Activated CD8-positive, alpha-beta T cell treated with anti-CD3 and anti-CD28 coated beads for 36 hours (primary cell): ENCODE data around the gene INTS1. TPM values are rescaled to one million over a fixed set of nuclear protein-coding genes. Genes with fewer than 3 reads are reported as not detected.
"Not testable (repeated sequence)": the region's sequence is repeated elsewhere in the genome, so short reads cannot be mapped to it uniquely, and the experiment has no call there.

ENCODE experiments used
- ATAC-seq: fragments of 200-7000 bp; cut with Tn5 transposase; one replicate; pipeline ENCODE4 v1.10.0; 2021; ENCODE audit warnings: mild to moderate bottlenecking, moderate library complexity
- CTCF ChIA-PET: fragments of 350-600 bp; sonication (Branson Sonifier 250); formaldehyde crosslinking; loops from one replicate; lab custom pipeline; 2021; ENCODE audit warnings: antibody characterized with exemption; lab: Charles Lee
- POLR2A ChIA-PET: fragments of 350-600 bp; sonication (Branson Sonifier 250); formaldehyde crosslinking; loops from one replicate; lab custom pipeline; 2021; ENCODE audit warnings: antibody characterized with exemption; lab: Charles Lee
- DNase-seq: peaks from one replicate; pipeline ENCODE4 v3.0.0-alpha.2; 2020
- H3K27ac Mint-ChIP-seq: one replicate; pipeline ENCODE4 v1.8.0; 2021; ENCODE audit warnings: mild to moderate bottlenecking, mixed read lengths
- H3K27me3 Mint-ChIP-seq: one replicate; pipeline ENCODE4 v1.8.0; 2021; ENCODE audit warnings: mixed read lengths
- H3K36me3 Mint-ChIP-seq: one replicate; pipeline ENCODE4 v1.8.0; 2021; ENCODE audit warnings: low read depth, mixed read lengths
- H3K4me1 Mint-ChIP-seq: one replicate; pipeline ENCODE4 v1.8.0; 2021; ENCODE audit warnings: low read depth, mixed read lengths
- H3K4me3 Mint-ChIP-seq: one replicate; pipeline ENCODE4 v1.8.0; 2021; ENCODE audit warnings: mild to moderate bottlenecking, moderate library complexity, mixed read lengths
- H3K9me3 Mint-ChIP-seq: one replicate; pipeline ENCODE4 v1.8.0; 2021; ENCODE audit warnings: mixed read lengths
- CTCF ChIP-seq: fragments of 200-600 bp; IDR thresholded peaks from one replicate; pipeline ENCODE4 v1.8.0; 2022; ENCODE audit warnings: antibody characterized with exemption, mild to moderate bottlenecking
- intact Hi-C: fragments of 100-400 bp; cut with micrococcal nuclease; formaldehyde crosslinking; loops from one replicate; pipeline ENCODE4 v1.10.0; 2022
- total RNA-seq, 2 experiments: library from RNA; stranded (reverse); gene quantifications; one replicate each; pipeline ENCODE4 v1.2.3, GENCODE V29; 2021

INTS1 gene
- total RNA-seq, 2 experiments from 2014 or later, result 100 to 103 TPM

DNA sequence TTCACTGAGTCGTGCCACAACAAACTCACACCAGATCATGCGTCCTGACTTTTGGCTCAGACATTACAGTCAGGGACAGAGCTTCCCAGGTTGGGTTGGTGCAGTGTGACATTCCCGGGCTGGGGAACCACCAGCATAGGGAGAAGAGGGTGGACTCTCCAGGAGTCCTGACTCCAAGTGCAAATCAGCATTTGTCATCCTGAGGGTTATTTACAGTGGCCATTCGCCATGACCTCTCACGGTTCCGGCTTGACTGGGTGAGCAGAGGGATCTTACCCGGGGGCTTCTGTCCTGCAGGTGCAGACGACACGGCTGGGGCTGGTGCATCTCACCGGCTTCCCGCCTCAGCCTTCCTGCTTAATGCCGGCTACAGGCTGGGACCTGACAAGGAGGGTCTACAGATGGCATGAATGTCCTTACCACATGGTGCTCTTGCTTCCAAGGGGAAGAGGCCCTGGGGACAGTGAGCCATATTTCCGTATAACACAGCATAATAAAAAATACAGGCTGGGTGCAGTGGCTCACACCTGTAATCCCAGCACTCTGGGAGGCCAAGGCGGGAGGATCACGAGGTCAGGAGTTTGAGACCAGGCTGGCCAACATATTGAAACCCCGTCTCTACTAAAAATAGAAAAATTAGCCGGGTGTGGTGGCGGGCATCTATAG lies 12.5 kb upstream of the INTS1 start:
- ChIA-PET CTCF (no interaction called here), POLR2A (no interaction called here)
- intact Hi-C loops, result no loop called here
- DNase-seq, result no peak
- H3K4me1 Mint-ChIP-seq, result peaks cover 20% of the 10 kb centered on the region
- no peak for ATAC-seq
- H3K4me3 Mint-ChIP-seq, result no peak overlapping the region
- H3K27me3 Mint-ChIP-seq, result no peaks in the 10 kb centered on the region
- H3K9me3 Mint-ChIP-seq, result peaks cover 4% of the 10 kb centered on the region
- no peaks in the 10 kb centered on the region for H3K36me3 Mint-ChIP-seq
- no peak overlapping the region for H3K27ac Mint-ChIP-seq
- TF ChIP-seq CTCF, result no peak

- H3K36me3 Mint-ChIP-seq, ATAC-seq, intact Hi-C loops, H3K4me3 Mint-ChIP-seq, H3K27ac Mint-ChIP-seq, H3K9me3 Mint-ChIP-seq, CTCF ChIA-PET, H3K27me3 Mint-ChIP-seq, DNase-seq: not testable (repeated sequence)
- POLR2A ChIA-PET, result interaction anchor here (1.0 kb wide), 1 partner anchor 15 kb away, joined by 3 read pairs; the partner anchor contains the start of gene MAFK
- peaks cover 25% of the 10 kb centered on the region for H3K4me1 Mint-ChIP-seq
Observed at GRCh38 chr7:1515509-1515967, 11.3 kb upstream of the INTS1 start.

GRCh38 chr7:1514995-1515401 lies 10.8 kb upstream of the INTS1 start:
- Mint-ChIP-seq H3K27ac (no peak overlapping the region), H3K4me1 (peaks cover 25% of the 10 kb centered on the region), H3K36me3 (no peaks in the 10 kb centered on the region), H3K9me3 (peaks cover 4% of the 10 kb centered on the region), H3K27me3 (no peaks in the 10 kb centered on the region), H3K4me3 (no peak overlapping the region)
- TF ChIP-seq CTCF, result no peak
- intact Hi-C loops, result no loop called here
- ChIA-PET POLR2A (interaction anchor here (1.0 kb wide), 1 partner anchor 15 kb away, joined by 3 read pairs; the partner anchor contains the start of gene MAFK), CTCF (no interaction called here)
- DNase-seq, result no peak
- ATAC-seq, result no peak

DNA sequence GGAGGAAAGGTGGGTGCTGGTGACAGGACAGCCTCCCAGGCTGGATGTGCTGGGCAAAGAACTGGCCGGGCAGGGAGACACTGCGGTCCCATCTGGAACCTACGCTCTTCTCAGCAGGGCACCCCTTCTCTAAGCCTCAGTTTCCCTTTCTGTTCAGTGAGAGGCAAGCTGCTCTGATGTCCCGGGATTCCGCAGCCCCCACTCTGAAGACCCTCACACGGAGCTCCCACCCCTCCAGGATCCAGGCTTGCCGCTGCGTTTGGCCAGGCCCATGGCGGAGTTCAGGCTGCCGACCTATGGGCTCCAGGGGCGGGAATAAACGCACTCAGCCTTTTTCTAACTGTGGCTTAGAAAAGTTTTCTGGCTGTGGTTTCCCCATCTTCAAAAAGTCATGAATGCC lies 10.2 kb upstream of the INTS1 start:
- no peak for DNase-seq
- Mint-ChIP-seq H3K36me3 (no peaks in the 10 kb centered on the region), H3K9me3 (peaks cover 4% of the 10 kb centered on the region), H3K4me3 (no peak overlapping the region), H3K4me1 (peaks cover 25% of the 10 kb centered on the region), H3K27me3 (no peaks in the 10 kb centered on the region), H3K27ac (no peak overlapping the region)
- TF ChIP-seq CTCF, result no peak
- CTCF ChIA-PET, result no interaction called here
- no peak for ATAC-seq
- POLR2A ChIA-PET, result no interaction called here
- intact Hi-C loops, result no loop called here

DNA sequence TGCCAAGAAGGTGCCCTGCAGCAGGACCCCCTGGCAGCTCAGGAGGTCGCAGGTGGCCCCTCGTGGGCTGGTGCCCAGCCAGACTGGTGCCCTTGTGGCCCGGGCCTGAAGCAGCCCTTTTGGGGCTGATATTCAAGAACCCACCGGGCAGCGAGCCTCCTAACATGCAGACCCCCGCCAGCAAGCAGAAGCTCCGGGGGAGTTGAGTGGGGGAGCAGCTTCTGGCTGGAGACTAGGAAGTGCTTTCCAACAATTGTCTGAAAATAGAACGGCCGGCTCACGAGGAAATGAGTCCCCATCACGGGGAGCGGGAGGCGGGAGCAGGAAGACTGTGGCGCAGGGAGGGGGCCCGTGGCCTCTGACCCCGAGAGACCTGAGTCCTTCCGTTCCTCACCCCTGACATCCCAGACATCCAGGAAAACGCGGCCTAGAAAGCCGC lies 9.5 kb upstream of the INTS1 start:
- TF ChIP-seq CTCF, result no peak
- ATAC-seq, result no peak
- no peak for DNase-seq
- peaks cover 26% of the 10 kb centered on the region for H3K4me1 Mint-ChIP-seq
- no peaks in the 10 kb centered on the region for H3K36me3 Mint-ChIP-seq
- no peak overlapping the region for H3K4me3 Mint-ChIP-seq
- peak overlapping the region; percentile 81 for H3K27ac Mint-ChIP-seq
- H3K27me3 Mint-ChIP-seq, result no peaks in the 10 kb centered on the region
- H3K9me3 Mint-ChIP-seq, result no peaks in the 10 kb centered on the region
- intact Hi-C loops, result no loop called here
- ChIA-PET POLR2A (interaction anchor here (0.8 to 1.5 kb wide), 3 partner anchors 9 to 43 kb away, joined by 3 to 5 read pairs (median 4); partner anchors contain the start of gene INTS1), CTCF (interaction anchor here (1.1 kb wide), 1 partner anchor 39 kb away, joined by 3 read pairs; no protein-coding TSS in a partner anchor)
